Measurements from ENCODE around the gene EPOP.

EPOP gene

DNA sequence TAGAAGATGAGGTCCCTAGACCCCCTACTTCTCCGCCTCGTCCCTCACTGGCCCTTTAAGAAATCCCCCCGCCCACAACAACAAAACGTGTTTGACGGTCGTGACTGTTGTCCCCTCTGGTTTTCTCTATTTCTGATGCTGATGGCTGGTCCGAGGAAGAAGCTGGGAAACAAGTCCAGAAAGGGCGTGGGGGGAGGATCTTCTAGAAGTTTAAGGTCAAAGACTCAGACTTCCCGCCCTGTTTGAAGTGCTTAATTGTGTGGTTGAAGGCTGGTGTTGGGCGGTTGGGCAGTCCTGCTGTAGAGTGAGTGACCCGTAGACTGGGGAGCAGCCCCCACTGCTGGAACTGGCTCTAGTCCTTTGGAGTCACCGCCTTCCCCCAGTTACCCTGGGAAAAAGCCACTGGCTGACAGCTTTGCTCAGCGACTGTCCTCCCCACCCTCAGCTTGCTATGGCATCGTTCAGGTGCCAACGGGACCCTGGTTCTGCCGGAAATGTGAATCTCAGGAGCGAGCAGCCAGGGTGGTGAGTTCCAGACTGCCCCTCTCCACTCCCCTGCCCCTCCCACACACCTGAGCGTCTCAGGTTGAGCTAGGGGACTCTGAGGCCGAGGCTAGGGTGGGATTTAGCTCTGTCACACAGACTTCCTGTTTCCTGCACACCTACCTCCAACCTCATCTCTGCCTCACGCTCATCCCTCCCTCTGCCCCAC lies 31.9 kb upstream of the EPOP start:
- no peaks in the 10 kb centered on the region for H4K20me1 ChIP-seq (ENCODE audit: insufficient read depth)
- H3K4me2 ChIP-seq = peak overlapping the region; percentile 94
- H3K79me2 ChIP-seq (ENCODE audit: insufficient read depth, low read depth) = peaks cover 36% of the 10 kb centered on the region
- H3K27ac ChIP-seq = peak overlapping the region; percentile 33; the same call in 1 of the 2 replicates
- peak overlapping the region; percentile 71; the same call in 1 of the 2 replicates for H3K9ac ChIP-seq
- 0 out of 2 replicates have a peak overlapping the region, but pooled peaks have one; percentile 29 for H2AFZ ChIP-seq (ENCODE audit: low read depth)
- no peaks in the 10 kb centered on the region; the same call in 1 of the 2 replicates for H3K36me3 ChIP-seq (ENCODE audit: insufficient read depth)
- TF ChIP-seq, protein P1, sequence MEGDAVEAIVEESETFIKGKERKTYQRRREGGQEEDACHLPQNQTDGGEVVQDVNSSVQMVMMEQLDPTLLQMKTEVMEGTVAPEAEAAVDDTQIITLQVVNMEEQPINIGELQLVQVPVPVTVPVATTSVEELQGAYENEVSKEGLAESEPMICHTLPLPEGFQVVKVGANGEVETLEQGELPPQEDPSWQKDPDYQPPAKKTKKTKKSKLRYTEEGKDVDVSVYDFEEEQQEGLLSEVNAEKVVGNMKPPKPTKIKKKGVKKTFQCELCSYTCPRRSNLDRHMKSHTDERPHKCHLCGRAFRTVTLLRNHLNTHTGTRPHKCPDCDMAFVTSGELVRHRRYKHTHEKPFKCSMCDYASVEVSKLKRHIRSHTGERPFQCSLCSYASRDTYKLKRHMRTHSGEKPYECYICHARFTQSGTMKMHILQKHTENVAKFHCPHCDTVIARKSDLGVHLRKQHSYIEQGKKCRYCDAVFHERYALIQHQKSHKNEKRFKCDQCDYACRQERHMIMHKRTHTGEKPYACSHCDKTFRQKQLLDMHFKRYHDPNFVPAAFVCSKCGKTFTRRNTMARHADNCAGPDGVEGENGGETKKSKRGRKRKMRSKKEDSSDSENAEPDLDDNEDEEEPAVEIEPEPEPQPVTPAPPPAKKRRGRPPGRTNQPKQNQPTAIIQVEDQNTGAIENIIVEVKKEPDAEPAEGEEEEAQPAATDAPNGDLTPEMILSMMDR (conservative IDR thresholded peaks at IDR 0.05; ENCODE audit: low read depth, low read length) = no peak
- H3K4me3 ChIP-seq (IDR thresholded peaks at IDR 0.05; ENCODE audit: insufficient read depth, low read depth, low read length) = no peak overlapping the region
- H3K27me3 ChIP-seq (ENCODE audit: insufficient read depth, low read depth) = no peaks in the 10 kb centered on the region
- peaks cover 12% of the 10 kb centered on the region for H3K4me1 ChIP-seq (ENCODE audit: low read depth, poor library complexity, severe bottlenecking)

GRCh38 chr17:38705803-38706504 lies 31.2 kb upstream of the EPOP start:
- H3K4me2 ChIP-seq = peak overlapping the region; percentile 94
- peaks cover 36% of the 10 kb centered on the region for H3K79me2 ChIP-seq (ENCODE audit: insufficient read depth, low read depth)
- H3K27ac ChIP-seq = peak overlapping the region; percentile 33; the same call in 1 of the 2 replicates
- TF ChIP-seq, protein P1 (conservative IDR thresholded peaks at IDR 0.05; ENCODE audit: low read depth, low read length) = no peak
- H3K36me3 ChIP-seq (ENCODE audit: insufficient read depth) = no peaks in the 10 kb centered on the region; the same call in 1 of the 2 replicates
- H3K27me3 ChIP-seq (ENCODE audit: insufficient read depth, low read depth) = no peaks in the 10 kb centered on the region
- H3K4me3 ChIP-seq (IDR thresholded peaks at IDR 0.05; ENCODE audit: insufficient read depth, low read depth, low read length) = no peak overlapping the region
- H4K20me1 ChIP-seq (ENCODE audit: insufficient read depth) = no peaks in the 10 kb centered on the region
- peaks cover 20% of the 10 kb centered on the region for H3K4me1 ChIP-seq (ENCODE audit: low read depth, poor library complexity, severe bottlenecking)
- H2AFZ ChIP-seq (ENCODE audit: low read depth) = 0 out of 2 replicates have a peak overlapping the region, but pooled peaks have one; percentile 29
- H3K9ac ChIP-seq = peak overlapping the region; percentile 71

DNA sequence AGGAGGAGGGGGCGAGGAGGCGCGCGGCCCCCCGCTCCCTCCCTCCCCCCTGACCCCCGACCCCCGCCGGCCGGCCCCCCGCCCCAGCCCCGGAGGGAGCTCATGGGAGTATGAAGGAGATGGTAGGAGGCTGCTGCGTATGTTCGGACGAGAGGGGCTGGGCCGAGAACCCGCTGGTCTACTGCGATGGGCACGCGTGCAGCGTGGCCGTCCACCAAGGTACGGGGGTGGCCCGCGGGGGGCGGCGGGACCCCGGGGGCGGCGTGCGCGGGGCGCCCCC lies 30.7 kb upstream of the EPOP start:
- 0 out of 2 replicates have a peak overlapping the region, but pooled peaks have one; percentile 29 for H2AFZ ChIP-seq (ENCODE audit: low read depth)
- H3K27ac ChIP-seq = peak overlapping the region; percentile 33; the same call in 1 of the 2 replicates
- no peaks in the 10 kb centered on the region; the same call in 1 of the 2 replicates for H3K36me3 ChIP-seq (ENCODE audit: insufficient read depth)
- H3K4me2 ChIP-seq = peak overlapping the region; percentile 94; the same call in 1 of the 2 replicates
- H3K79me2 ChIP-seq (ENCODE audit: insufficient read depth, low read depth) = peaks cover 36% of the 10 kb centered on the region
- TF ChIP-seq, protein P1 (conservative IDR thresholded peaks at IDR 0.05; ENCODE audit: low read depth, low read length) = no peak
- no peaks in the 10 kb centered on the region for H4K20me1 ChIP-seq (ENCODE audit: insufficient read depth)
- H3K27me3 ChIP-seq (ENCODE audit: insufficient read depth, low read depth) = no peaks in the 10 kb centered on the region
- H3K4me1 ChIP-seq (ENCODE audit: low read depth, poor library complexity, severe bottlenecking) = peaks cover 24% of the 10 kb centered on the region
- H3K9ac ChIP-seq = peak overlapping the region; percentile 71; the same call in 1 of the 2 replicates
- no peak overlapping the region for H3K4me3 ChIP-seq (IDR thresholded peaks at IDR 0.05; ENCODE audit: insufficient read depth, low read depth, low read length)

GRCh38 chr17:38704606-38705522 lies 30.1 kb upstream of the EPOP start, which contains the start of gene MLLT6:
Gene MLLT6, plus strand, starts transcription at chr17:38705273. Its CDS starts 360 bp downstream, at chr17:38705633.
- Histone ChIP-seq H3K27me3 (ENCODE audit: insufficient read depth, low read depth) (no peaks in the 10 kb centered on the region), H3K36me3 (ENCODE audit: insufficient read depth) (no peaks in the 10 kb centered on the region; the same call in 1 of the 2 replicates), H2AFZ (ENCODE audit: low read depth) (peak within 1 kb of the TSS; percentile 51), H3K4me1 (ENCODE audit: low read depth, poor library complexity, severe bottlenecking) (peaks cover 30% of the 10 kb centered on the region), H3K4me3 (IDR thresholded peaks at IDR 0.05; ENCODE audit: insufficient read depth, low read depth, low read length) (no peak within 1 kb of the TSS), H3K4me2 (peak within 1 kb of the TSS; percentile 98), H3K79me2 (ENCODE audit: insufficient read depth, low read depth) (peaks cover 36% of the 10 kb centered on the region), H3K9ac (peak within 1 kb of the TSS; percentile 97), H4K20me1 (ENCODE audit: insufficient read depth) (no peaks in the 10 kb centered on the region), H3K27ac (peak within 1 kb of the TSS; percentile 98)
- TF ChIP-seq, protein P1 (conservative IDR thresholded peaks at IDR 0.05; ENCODE audit: low read depth, low read length) = no peak

Measured in KMS-11 (cell line).